H54 (cell line): Measurements from ENCODE around the gene FOXK2.
"Not testable (repeated sequence)": the region's sequence is repeated elsewhere in the genome, so short reads cannot be mapped to it uniquely, and the experiment has no call there.

Experiments used
- DNase-seq: peaks from one replicate; pipeline ENCODE4 v3.0.0; 2011; ENCODE audit warnings: low spot score, mixed read lengths; ENCODE audit not compliant: insufficient read length
- FAIRE-seq: peaks from 3 replicates; lab custom pipeline; 2011; peaks lifted over from hg19 to GRCh38; lab: Jason Lieb, UNC
- POLR2A ChIP-seq: IDR thresholded peaks from 2 replicates; pipeline ENCODE4 v1.6.1; 2011; ENCODE audit warnings: low read depth, mild to moderate bottlenecking, low read length

Gene FOXK2

GRCh38 chr17:82559566-82560251, 40.2 kb downstream of the FOXK2 start:
- TF ChIP-seq POLR2A: no peak
- DNase-seq (no peak), FAIRE-seq (no peak)

GRCh38 chr17:82560252-82560642, 40.7 kb downstream of the FOXK2 start:
- DNase-seq (no peak), FAIRE-seq (no peak)
- TF ChIP-seq POLR2A: no peak

- FAIRE-seq: no peak
- TF ChIP-seq POLR2A: no peak
- no peak for DNase-seq
Observed at GRCh38 chr17:82560802-82561428, 41.4 kb downstream of the FOXK2 start.

- FAIRE-seq (no peak), DNase-seq (no peak)
- no peak for TF ChIP-seq POLR2A
Observed at GRCh38 chr17:82561429-82562035, 42.0 kb downstream of the FOXK2 start.

GRCh38 chr17:82562718-82563220, 43.2 kb downstream of the FOXK2 start:
- FAIRE-seq, DNase-seq: not testable (repeated sequence)

GRCh38 chr17:82563318-82563717, 43.8 kb downstream of the FOXK2 start:
- no peak for TF ChIP-seq POLR2A
- FAIRE-seq: no peak
- DNase-seq: no peak

- not testable (repeated sequence) for DNase-seq, FAIRE-seq
Observed at GRCh38 chr17:82563745-82564144, 44.2 kb downstream of the FOXK2 start.

- DNase-seq (no peak), FAIRE-seq (no peak)
- no peak for TF ChIP-seq POLR2A
Observed at GRCh38 chr17:82564241-82564640, 44.7 kb downstream of the FOXK2 start.

- no peak for FAIRE-seq
- DNase-seq: no peak
- TF ChIP-seq POLR2A: no peak
Observed at GRCh38 chr17:82565551-82565950, 46.0 kb downstream of the FOXK2 start.

GRCh38 chr17:82566129-82566960, 46.8 kb downstream of the FOXK2 start:
- no peak for FAIRE-seq
- no peak for DNase-seq
- TF ChIP-seq POLR2A: no peak

- no peak for DNase-seq
- no peak for FAIRE-seq
- TF ChIP-seq POLR2A: no peak
Observed at GRCh38 chr17:82567286-82567685, 47.8 kb downstream of the FOXK2 start.

GRCh38 chr17:82568997-82569393, 49.5 kb downstream of the FOXK2 start:
- TF ChIP-seq POLR2A: no peak
- FAIRE-seq (no peak), DNase-seq (no peak)

- FAIRE-seq: no peak
Observed at GRCh38 chr17:82569621-82570020, 50.1 kb downstream of the FOXK2 start.

GRCh38 chr17:82570277-82570676, 50.7 kb downstream of the FOXK2 start:
- FAIRE-seq (no peak), DNase-seq (no peak)
- no peak for TF ChIP-seq POLR2A

More at GRCh38 chr17:82569621-82570020, 50.1 kb downstream of the FOXK2 start:
- DNase-seq: no peak
- no peak for TF ChIP-seq POLR2A

GRCh38 chr17:82571855-82572254, 52.3 kb downstream of the FOXK2 start:
- FAIRE-seq: no peak
- TF ChIP-seq POLR2A: no peak
- no peak for DNase-seq
